HG03175 (cell line): ENCODE results near the gene GARIN1A.
"Not testable (repeated sequence)": the region's sequence is repeated elsewhere in the genome, so short reads cannot be mapped to it uniquely, and the experiment has no call there.

Experiments used
- ATAC-seq: cut with Tn5 transposase; IDR thresholded peaks from one replicate; pipeline ENCODE4 v1.9.1; 2021; ENCODE audit warnings: mild to moderate bottlenecking, moderate library complexity; ENCODE audit not compliant: unreplicated experiment

The GARIN1A gene

DNA sequence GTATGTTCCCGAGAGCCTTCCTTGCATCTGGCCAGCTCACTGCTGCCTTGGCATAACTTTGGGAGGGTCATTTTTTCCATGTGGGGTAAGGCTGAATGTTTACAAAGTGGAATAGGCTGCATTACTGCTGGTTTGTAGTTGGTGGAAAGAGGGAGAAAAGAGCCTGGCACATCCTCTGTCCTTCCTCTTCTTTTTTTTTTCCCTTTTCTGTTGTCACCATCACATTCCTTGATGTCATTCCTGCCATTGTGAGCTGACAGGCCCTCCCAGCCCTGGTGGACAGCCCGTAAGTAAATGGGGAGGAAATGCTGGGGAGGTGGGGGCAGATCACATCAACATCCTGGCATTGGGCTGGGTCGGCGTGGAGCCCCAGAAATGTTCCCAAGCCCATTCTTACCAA is at the start of gene GARIN1A:
GARIN1A (plus strand) TSS at position 301 of the 400 bp plus-strand sequence. CDS start 106 bp downstream, outside the sequence.
- no peak for ATAC-seq

DNA sequence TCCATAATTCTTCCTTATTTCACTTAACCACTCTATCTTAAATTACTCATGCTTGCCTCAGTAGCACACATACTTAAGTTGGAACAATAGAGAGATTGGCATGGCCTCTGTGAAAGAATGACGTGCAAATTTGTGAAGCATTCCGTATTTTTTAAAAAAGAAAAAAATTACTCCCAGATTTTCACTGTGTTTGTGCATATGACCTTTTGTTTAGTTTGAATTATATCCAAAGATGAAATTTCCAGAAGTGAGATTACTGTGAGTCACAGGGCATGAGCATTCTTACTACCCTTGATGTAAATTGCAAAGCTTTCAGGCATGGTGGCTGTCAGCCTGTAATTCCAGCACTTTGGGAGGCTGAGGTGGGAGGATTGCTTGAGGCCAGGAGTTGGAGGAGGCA is 45.0 kb upstream of the GARIN1A start:
- not testable (repeated sequence) for ATAC-seq

DNA sequence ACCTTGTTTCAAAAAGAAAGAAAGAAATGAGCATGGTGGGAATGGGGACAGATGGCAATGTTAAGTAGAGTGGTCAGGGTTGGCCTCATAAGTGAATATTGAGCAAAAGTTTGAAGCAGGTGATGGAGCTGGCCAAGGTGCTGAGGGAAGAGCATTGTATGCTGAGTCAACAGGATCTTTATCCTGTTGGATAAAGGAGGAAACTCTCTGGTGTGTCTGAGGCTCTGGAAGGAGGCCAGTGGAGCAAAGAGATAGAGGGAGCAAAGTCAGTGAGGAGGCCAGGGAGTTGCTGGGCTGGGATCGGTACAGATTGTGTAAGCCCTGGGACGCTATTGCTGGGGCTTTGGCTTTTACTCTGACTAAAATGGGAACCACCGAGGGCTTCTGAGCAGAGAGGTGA is 38.2 kb upstream of the GARIN1A start:
- not testable (repeated sequence) for ATAC-seq

DNA sequence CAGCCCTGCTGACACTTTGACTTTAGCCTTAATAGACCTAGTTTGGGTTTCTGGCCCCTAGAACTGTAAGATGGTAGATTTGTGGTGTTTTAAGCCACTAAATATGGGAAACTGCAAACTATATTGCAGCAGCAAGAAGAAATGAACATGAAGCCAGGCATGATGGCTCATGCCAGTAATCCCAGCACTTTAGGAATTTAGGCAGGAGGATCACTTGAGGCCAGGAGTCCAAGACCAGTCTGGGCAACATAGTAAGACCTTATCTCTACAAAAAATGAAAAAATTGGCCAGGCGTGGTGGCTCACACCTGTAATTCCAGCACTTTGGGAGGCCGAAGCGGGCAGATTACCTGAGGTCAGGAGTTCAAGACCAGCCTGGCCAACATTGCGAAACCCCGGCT is 26.9 kb upstream of the GARIN1A start:
- ATAC-seq = not testable (repeated sequence)

DNA sequence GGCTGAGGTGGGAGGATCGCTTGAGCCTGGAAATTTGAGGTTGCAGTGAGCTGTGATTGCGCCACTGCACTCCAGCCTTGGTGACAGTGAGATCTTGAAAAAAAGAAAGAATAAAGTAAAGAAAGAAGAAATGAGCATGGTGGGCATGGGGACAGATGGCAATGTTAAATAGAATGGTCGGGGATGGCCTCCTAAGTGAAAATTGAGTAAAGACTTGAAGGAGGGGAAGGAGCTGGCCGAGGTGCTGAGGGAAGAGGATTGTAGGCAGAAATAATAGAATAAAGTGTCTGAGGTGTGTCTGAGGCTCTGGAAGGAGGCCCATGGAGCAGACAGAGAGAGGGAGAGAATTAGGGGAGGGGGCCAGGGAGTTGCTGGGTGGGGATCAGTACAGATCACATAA is 26.2 kb upstream of the GARIN1A start:
- ATAC-seq = not testable (repeated sequence)

DNA sequence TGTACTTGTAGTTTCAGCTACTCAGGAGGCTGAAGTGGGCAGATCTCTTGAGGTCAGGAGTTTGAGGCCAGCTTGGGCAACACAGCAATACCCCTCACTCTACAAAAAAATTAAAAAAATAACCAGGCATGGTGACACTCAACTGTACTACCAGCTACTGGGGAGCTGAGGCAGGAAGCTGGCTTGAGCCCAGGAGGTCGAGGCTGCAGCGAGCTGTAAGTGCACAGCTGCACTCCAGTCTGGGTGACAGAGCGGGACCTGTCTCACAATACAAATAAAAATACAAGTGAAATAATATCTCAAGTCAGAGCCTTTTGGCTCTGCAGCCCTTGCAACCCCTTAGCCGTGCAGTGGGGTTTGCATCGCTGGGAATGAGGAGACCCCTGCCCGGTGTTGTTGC is 25.2 kb upstream of the GARIN1A start:
- not testable (repeated sequence) for ATAC-seq

DNA sequence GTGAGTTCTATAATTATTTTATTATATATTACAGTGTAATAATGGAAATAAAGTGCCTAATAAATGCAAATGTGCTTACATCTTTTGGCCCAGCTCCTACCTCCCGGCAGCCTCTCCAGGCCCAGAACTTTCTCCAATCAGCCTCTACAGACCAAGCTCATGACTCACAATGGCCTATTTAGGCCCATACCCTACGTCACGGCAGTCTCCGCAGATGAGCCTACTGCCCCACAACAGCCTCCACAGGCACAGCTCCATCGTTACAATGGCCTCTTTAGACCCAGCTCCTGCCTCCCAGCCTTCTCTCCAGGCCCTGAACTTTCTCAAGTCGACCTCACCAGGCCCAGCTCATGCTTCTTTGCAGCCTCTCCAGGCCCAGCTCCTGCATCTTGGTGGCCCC is 21.0 kb upstream of the GARIN1A start:
- ATAC-seq = not testable (repeated sequence)

DNA sequence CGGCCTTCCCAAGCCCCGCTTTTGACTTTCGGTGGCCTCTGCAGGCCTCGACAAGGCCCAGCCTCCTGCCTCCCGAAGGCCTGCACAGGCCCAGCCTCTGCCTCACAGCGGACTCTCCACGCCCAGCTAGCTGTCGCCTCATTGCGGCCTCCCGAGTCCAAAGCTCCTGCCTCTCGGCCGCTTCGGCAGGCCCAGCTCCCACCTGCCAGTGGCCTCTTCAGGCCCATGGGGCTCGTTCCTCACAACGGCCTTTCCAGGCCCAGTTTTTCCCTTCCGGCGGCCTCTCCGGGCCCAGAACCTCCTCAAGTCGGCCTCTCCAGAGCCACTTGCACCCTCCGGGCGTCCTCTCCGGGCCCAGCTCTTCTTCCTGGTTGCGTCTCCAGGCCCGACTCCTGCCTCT is 19.5 kb upstream of the GARIN1A start:
- ATAC-seq = not testable (repeated sequence)

DNA sequence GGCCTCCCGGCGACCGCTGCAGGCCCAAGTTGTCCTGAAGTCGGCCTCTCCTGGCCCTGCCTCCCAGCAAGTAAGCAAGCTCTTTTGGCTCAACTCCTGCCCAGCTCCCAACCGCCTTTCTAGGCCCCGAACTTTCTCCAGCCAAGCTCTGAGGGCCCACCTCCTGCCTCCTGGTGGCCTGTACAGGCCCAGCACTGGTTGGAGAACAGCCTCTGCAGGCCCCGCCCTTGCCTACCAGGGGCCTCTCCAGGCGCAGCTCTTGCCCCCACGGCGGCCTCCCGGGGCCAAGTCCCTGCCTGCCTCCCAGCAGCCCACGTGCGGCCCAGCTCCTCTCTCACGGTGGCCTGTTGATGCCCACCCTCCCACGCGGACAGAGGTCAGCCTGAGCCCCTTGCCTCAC is 18.9 kb upstream of the GARIN1A start:
- ATAC-seq = not testable (repeated sequence)

DNA sequence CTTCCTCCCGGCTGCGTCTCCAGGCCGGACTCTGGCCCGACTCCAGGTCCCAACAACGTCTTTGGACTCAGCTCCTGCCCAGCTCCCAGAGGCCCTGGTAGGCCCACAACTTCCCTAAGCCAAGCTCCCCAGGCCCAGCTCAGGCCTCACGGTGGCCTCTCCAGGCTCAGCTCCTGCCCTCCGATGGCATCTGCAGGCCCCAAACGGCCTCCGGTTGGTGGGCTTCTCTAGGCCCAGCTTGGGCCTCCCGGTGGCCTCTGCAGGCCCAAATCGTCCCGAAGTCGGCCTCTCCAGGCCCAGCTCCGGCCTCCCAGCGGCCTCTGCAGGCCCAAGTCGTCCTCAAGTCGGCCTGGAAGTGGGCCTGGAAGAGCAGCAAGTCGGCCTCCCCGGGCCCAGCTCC is 18.0 kb upstream of the GARIN1A start:
- not testable (repeated sequence) for ATAC-seq

DNA sequence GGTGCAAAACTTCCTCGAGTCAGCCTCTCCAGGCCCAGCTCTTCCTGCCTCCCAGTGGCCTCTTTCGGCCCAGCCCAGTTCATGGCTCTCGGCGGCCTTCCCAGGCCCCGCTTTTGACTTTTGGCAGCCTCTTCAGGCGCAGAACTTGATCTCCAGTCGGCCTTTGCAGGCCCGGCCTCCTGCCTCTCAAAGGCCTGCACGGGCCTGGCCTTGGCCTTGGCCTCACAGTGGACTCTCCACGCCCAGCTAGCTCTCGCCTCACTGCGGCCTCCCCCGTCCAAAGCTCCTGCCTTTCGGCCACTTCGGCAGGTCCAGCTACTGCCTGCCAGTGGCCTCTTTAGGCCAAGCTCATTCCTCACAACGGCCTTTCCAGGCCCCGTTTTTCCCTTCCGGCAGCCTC is 17.6 kb upstream of the GARIN1A start:
- not testable (repeated sequence) for ATAC-seq

DNA sequence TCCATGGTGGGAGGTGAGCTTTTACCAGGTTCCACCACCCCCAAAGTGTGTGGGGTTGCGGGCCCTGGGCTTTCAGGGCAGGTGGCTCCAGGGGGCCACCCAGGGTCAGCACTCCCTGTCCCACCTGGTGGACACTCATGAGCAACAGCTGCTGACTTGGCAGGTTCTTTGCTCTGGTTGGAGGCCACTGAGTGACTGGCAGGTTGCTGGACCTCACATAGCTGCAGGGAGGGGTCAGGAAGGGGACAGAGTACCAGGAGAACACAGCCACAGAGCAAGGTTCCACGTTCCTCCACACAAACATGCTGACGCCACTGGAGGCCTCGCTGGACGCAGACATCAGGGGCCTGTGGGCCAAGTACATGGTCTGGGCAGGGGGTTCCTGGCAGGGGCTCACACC is 13.7 kb upstream of the GARIN1A start:
- not testable (repeated sequence) for ATAC-seq

DNA sequence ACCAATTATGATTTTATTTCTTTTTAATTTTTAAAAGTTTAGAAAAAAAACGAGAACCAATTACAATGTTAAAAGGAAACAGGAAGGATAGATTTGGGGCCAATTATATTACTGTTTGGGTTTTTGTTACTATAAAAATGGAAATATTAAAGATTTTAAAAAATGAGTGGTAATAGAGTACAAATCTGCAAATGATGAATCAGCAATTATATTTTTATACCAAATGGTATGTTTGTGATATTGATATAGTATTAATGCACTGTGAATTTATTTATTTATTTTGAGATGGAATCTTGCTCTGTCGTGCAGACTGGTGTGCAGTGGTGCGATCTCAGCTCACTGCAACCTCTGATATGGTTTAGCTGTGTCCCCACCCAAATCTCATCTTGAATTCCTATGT is 11.5 kb upstream of the GARIN1A start:
- no peak for ATAC-seq

DNA sequence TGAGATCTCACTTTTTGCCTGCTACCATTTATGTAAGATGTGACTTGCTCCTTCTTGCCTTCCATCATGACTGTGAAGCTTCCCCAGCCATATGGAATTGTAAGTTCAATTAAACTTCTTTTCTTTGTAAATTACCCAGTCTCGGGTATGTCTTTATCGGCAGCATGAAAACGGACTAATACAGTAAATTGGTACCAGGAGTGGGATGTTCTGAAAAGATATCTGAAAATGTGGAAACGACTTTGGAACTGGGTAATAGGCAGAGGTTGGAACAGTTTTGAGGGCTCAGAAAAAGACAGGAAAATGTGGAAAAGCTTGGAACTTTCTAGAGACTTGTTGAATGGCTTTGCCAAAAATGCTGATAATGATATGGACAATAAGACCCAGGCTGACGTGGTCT is 10.6 kb upstream of the GARIN1A start:
- ATAC-seq = no peak

DNA sequence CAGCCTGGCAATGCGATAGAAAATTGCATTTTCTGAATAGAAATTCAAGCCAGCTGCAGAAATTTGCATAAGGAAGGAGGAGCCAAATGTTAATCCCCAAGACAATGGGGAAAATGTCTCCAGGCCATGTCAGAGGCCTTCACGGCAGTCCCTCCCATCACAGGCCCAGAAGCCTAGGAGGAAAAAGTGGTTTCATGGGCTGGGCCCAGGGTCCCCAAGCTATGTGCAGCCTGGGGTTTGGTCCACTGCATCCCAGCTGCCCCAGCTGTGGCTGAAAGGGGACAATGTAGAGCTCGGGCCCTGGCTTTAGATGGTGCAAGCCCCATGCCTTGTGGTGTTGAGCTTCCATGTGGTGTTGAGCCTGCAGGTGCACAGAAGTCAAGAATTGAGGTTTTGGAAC is 10.0 kb upstream of the GARIN1A start:
- ATAC-seq = no peak

DNA sequence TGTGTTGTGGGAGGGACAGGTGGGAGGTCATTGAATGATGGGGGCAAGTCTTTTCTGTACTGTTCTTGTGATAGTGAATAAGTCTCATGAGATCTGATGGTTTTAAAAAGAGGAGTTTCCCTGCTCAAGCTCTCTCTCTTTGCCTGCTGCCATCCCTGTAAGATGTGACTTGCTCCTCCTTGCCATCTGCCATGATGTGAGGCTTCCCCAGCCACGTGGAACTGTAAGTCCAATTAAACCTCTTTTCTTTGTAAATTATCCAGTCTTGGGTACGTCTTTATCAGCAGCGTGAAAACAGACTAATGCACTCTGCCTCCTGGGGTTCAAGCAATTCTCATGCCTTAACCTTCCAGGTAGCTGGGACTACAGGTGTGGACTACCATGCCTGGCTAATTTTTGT is 8.9 kb upstream of the GARIN1A start:
- not testable (repeated sequence) for ATAC-seq

DNA sequence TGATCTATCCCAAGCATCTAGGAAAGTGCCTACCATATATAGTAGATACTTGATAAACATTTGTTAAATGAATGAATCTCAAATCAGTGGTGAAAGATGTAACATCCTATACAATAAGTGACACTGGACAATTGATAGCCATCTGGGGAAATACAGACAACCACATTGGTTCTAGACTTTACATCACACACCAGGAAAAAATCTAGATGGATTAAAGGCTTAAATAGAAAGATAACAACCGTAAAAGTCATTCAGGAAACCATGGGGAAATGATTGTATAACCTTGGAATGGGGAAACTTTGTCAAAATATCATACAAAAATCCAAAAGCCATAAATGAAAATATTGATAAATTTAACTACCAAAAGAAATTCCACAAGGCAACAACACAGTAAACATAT is 7.0 kb upstream of the GARIN1A start:
- no peak for ATAC-seq

DNA sequence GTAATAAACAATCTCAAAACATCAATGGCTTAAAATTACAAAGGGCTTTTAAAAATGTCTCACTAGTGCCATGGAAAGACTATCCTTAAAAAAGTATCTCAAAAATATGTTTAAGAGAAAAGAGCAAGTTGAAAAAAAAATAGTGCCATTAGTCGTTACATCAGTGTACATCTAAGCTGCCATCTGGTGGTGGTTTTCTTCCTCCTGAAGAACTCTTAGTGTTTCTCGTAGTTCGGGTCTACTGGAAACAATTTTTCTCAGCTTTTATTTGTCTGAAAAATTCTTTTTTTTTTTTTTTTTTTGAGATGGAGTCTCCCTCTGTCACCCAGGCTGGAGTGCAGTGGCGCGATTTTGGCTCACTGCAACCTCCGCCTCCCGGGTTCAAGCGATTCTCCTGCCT is 5.9 kb upstream of the GARIN1A start:
- no peak for ATAC-seq

DNA sequence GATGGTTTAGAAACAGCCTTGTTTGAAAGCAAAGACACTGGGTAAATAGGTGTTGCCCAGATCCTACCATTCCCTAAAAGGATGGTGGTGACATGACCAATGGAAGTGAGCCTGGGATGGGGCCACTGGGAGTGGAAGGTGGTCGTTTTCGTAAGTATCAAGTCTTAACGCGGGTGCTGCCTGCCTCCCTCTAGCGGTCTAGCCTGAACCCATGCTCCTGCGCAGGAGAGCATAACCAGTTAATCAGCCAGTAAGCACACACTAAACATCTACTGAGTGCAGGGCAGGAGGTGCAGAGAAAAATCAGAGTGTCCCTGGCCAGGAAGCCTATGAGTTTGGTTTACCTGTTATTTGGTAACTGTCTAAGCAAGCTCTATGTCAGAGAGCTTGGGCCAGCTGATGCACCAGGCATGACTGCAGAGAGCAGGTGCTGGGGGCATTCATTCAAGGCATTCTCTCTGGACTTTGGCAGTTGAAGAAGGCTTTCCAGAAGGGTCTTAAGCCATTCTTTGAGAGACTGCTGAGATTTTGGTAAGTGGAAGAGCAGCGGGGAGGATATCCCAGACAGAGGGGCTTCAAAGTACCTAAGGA is 930 bp downstream of the GARIN1A start:
- no peak for ATAC-seq

DNA sequence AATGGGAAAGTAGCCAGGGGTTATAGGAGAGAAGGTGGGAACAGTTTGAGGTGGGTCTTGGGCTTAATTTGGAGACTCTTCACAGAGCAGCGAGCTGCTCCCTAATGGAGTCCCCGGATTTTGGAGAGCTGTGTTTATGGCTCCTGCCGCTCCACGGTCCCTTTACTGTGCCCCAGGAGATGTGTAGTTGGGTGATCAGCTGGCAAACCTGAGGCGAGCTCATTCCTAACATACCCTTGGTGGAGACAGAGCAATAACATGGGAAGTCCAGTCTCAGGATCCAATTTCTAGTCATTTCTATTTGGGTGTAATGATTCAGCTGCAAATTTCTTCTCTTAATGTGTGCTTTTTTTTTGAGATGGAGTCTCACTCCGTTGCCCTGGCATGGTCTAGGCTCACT is 1.5 kb downstream of the GARIN1A start:
- ATAC-seq = no peak

DNA sequence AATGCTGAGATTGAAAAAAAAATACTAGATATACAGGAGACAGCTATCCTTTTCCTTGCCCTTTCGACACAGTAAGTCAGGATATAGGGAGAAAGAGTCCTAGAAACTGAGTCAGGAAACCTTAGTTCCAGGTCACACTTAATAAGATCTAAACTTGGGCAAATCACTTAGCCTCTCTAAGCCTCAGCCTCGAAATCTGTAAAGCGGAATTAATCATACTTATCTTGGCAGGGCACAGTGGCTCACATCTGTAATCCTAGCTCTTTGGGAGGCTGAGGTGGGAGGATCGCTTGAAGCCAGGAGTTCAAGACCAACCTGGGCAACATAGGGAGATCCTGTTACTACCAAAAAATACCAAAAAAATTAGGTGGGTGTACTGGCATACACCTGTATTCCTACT is 4.6 kb downstream of the GARIN1A start:
- no peak for ATAC-seq

DNA sequence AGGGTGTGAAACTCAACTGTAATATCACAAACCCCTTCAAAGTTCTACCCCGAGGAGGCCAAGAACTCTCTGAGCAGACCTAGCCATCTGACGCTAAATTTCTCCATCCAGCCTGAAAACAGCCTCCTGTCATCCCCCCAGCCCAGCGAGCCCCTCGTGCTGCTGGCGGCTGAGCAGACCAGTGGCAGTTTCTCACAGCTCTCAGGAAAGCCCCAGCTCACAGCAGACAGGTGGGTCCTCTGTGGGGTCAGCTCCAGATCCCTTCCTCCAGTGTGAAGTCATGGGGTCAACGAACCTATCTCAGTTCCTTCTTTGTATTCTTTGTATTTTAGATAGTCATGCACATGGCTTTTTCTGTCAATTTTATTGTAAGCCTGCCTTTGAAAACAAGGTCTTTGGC is 7.8 kb downstream of the GARIN1A start:
- ATAC-seq = no peak

DNA sequence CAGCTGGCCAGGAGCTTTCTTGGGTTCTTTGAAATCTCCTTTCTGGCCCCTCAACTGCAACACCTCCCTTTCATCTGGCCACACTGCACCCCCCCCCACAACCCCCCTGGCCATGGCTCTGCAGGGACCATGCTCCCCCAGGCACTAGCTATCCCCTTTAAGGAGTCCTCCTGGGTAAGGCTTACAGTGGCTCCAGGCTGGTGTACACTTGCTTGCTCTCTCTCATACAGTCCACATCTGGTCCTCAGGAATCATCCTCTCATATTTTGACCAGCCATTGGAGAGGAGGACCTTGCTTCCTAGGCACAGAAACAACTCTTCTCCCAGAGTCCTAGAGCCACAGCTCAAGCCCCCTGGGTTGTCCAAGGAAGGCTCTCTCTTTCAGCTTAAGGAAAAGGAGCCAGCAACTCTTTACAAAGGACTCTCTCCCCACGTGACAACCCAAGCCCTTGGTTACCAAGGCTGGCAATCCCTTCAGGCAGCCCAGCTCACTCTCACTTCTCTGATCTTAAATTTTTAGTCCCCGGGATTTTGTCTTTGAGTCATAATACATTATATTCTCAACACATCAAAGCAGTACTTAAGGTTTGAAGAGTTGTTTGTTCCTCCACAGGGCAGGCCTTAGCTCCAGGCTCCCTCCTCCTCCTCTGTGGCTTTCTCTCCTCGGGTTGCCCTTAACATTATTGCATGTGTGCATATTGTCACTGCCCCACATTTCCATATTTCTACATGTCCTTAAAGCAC is 9.9 kb downstream of the GARIN1A start:
- ATAC-seq = no peak
